Measurements from ENCODE around the gene TECPR2.

Gene TECPR2

DNA sequence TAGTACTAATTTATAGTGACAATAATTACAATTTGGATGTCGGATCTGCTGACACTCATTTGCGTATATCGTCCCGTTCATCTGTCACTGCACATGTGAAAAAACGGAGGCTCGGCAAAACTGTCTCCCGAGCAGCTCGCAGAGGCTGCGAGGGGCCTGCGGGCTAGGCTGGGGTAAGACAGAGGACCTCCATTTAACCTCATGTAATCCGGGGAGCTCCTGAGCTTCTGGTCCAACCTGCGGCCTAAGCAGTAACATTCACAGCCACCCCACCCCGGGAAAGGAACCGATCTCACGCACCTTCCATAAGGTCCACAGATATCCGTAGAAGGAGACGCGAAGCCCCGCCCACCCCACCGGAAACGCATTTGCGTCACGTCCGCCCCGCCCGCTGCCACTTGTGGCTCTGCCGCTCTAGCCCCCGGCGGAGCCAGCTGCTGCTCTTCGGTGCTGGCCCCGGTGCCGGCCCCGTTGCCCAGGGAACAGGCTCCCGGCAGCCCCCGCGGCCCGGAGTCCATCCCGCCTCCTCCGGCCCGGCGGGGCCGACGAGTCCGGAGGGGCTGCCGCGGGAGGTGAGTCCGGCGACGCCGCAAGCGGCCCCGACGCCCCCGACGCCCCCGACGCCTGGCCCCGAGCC lies at the start of gene TECPR2, which contains the start of gene CINP:
TECPR2 (plus strand) TSS at position 397 of the 637 bp plus-strand sequence. CDS start 13,781 bp downstream, outside the sequence.
CINP (minus strand) TSS at position 346 of the 637 bp plus-strand sequence; CDS start at position 307, 39 bp downstream.
- Histone ChIP-seq H3K27ac (peak within 1 kb of the TSS; percentile 78), H3K36me3 (peaks cover 13% of the 10 kb centered on the region), H3K9ac (peak within 1 kb of the TSS; percentile 91), H3K27me3 (no peaks in the 10 kb centered on the region), H3K4me1 (peaks cover 34% of the 10 kb centered on the region), H3K4me3 (peak within 1 kb of the TSS; percentile 89), H3K4me2 (peak within 1 kb of the TSS; percentile 96), H4K20me1 (no peaks in the 10 kb centered on the region), H3K9me3 (no peaks in the 10 kb centered on the region)
- TF ChIP-seq Cebpa-rat (IDR thresholded peaks at IDR 0.05) = no peak

GRCh38 chr14:102314242-102315011 lies 48.3 kb upstream of the TECPR2 start:
- Histone ChIP-seq H3K4me3 (peak overlapping the region; percentile 72), H3K4me1 (peaks cover 46% of the 10 kb centered on the region), H3K9me3 (no peaks in the 10 kb centered on the region), H4K20me1 (no peaks in the 10 kb centered on the region), H3K4me2 (peak overlapping the region; percentile 90), H3K27me3 (no peaks in the 10 kb centered on the region), H3K9ac (peak overlapping the region; percentile 70; the same call in 1 of the 2 replicates), H3K36me3 (no peaks in the 10 kb centered on the region), H3K27ac (no peak overlapping the region; the same call in 1 of the 2 replicates)
- no peak for TF ChIP-seq Cebpa-rat (IDR thresholded peaks at IDR 0.05)

DNA sequence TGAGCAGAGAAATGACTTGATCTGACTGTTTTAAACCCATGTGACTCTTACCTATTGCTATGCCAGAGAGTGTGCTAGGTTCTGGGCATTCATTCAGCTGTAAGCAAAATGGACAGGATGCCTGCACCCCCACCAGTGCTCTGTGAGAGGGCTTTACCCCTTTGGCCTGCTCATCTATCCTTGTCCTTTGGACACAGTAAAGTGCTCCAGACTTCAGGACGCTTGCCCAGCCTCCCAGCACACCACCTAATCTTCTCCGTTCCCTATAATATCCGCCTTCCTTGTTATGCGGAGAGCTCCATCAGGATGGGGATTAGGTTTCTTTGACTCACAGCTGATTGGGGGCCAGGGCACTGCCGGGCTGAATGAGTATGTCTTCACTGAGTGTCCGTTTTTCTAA lies 47.6 kb upstream of the TECPR2 start:
- no peaks in the 10 kb centered on the region for H4K20me1 ChIP-seq
- peaks cover 46% of the 10 kb centered on the region for H3K4me1 ChIP-seq
- TF ChIP-seq Cebpa-rat (IDR thresholded peaks at IDR 0.05) = no peak
- peak overlapping the region; percentile 70; the same call in 1 of the 2 replicates for H3K9ac ChIP-seq
- peak overlapping the region; percentile 90 for H3K4me2 ChIP-seq
- H3K27me3 ChIP-seq = no peaks in the 10 kb centered on the region
- H3K27ac ChIP-seq = no peak overlapping the region
- no peaks in the 10 kb centered on the region for H3K36me3 ChIP-seq
- H3K9me3 ChIP-seq = no peaks in the 10 kb centered on the region
- peak overlapping the region; percentile 72 for H3K4me3 ChIP-seq

- peaks cover 58% of the 10 kb centered on the region for H3K4me1 ChIP-seq
- H3K4me3 ChIP-seq = peak overlapping the region; percentile 69
These were observed 46.4 kb upstream of the TECPR2 start for GRCh38 chr14:102316338-102316742.

DNA sequence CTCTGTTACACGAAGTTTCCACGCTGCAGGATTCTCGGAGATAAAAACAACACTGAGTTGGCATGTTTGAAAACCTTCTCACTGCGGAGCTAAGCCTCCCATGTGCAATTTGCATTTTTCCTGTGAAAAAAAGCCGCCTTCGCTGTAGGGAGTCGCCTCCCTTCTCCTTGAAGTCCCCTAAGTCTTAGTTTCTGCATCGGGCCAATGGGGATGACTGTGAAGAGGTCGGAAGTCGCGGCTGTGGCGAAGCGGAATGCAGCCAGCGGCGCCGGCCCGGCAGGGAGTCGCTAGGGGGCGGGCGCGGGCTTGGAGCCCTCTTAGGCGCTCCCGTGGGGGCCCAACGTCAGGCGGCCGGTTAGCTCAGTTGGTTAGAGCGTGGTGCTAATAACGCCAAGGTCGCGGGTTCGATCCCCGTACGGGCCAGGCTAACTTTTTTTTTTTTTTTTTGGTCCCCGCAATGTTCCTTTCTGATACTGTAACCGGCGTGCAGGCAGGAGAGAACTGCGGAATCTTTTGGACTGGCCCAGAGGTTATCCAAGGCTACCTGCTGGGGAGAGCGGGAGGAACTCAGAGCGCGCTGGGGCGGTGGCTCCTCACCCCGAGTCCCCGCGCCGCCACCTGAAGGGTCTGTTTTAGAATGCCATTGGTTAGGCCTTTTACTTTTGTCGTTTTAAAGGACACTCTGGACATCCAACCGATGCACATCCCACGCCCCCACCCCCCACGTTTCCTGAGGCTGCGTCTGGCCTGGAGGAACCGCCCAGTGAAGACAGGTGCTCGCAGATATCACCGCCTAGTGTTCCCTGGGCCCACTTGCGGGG lies 45.8 kb upstream of the TECPR2 start:
- H3K4me1 ChIP-seq = peaks cover 59% of the 10 kb centered on the region

More at GRCh38 chr14:102316338-102316742, 46.4 kb upstream of the TECPR2 start:
- Histone ChIP-seq H3K9ac (peak overlapping the region; percentile 70; the same call in 1 of the 2 replicates), H3K27ac (no peak overlapping the region), H4K20me1 (no peaks in the 10 kb centered on the region), H3K9me3 (no peaks in the 10 kb centered on the region), H3K36me3 (no peaks in the 10 kb centered on the region), H3K27me3 (no peaks in the 10 kb centered on the region), H3K4me2 (peak overlapping the region; percentile 80)
- no peak for TF ChIP-seq Cebpa-rat (IDR thresholded peaks at IDR 0.05)

DNA sequence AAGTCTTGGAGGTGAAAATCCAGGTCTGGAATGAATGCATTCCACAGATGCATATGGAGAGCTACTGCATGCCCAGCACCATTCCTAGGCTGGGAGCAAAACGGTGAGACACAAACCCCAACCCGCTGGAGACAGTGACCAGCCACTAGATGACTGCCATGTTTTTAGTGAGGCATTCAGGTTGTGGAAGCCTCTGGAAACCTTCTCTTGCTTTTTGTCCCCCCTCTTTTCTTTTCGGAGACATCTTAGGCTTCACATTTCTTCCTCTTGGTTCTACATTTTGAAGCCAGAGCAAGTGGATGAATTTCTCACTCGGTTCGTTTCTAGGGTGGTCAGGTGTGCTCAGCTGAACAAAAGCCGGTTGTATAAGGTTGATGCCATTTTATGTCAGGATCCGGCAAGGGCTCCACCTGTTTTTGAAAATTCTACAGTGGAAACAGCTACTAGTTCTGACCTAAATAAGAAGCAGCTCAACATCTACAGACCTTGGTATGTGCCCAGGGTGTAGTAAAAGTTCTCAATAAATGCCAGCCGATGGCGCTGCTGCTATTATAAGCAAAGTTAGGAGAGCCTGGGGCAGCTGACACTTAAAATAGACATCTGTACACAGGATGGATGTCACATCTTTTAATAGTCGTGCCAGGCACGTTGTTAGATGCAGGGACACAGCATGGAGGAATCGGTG lies 45.0 kb upstream of the TECPR2 start:
- no peaks in the 10 kb centered on the region for H3K27me3 ChIP-seq
- no peaks in the 10 kb centered on the region for H4K20me1 ChIP-seq
- TF ChIP-seq Cebpa-rat (IDR thresholded peaks at IDR 0.05) = no peak
- peaks cover 10% of the 10 kb centered on the region for H3K36me3 ChIP-seq
- H3K9me3 ChIP-seq = no peaks in the 10 kb centered on the region
- H3K27ac ChIP-seq = peak overlapping the region; percentile 75
- H3K4me1 ChIP-seq = peaks cover 62% of the 10 kb centered on the region
- H3K4me2 ChIP-seq = peak overlapping the region; percentile 80
- peak overlapping the region; percentile 78 for H3K9ac ChIP-seq
- peak overlapping the region; percentile 69 for H3K4me3 ChIP-seq

More for the DNA sequence above, 45.8 kb upstream of the TECPR2 start:
- no peaks in the 10 kb centered on the region for H4K20me1 ChIP-seq
- peaks cover 3% of the 10 kb centered on the region for H3K36me3 ChIP-seq
- peak overlapping the region; percentile 69 for H3K4me3 ChIP-seq
- H3K4me2 ChIP-seq = peak overlapping the region; percentile 80
- H3K9me3 ChIP-seq = no peaks in the 10 kb centered on the region
- TF ChIP-seq Cebpa-rat (IDR thresholded peaks at IDR 0.05) = no peak
- peak overlapping the region; percentile 78 for H3K9ac ChIP-seq
- no peaks in the 10 kb centered on the region for H3K27me3 ChIP-seq
- H3K27ac ChIP-seq = peak overlapping the region; percentile 75

DNA sequence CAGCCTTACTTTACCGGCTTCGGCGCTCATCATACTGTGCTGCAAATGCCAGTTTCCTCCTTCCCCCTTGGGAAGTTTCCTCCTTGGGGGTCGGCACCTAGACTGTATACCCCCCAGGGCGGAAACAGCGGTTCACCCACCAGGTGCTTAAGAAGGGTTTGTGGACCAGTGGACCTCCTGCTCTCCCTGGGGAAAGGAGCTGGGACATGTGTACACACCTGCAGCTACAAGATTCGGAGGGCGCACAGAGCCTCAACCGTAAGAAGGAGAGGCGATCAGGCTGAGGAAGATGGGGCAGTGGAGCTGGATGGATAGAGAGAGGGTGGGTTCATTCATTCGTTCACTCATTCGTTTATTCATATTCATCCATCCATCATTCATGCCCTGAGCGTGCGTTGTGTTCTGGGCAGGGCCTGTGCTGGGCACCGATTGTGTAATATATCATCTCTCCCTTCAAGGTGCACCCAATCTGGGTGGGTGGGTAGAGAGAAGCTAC lies 43.9 kb upstream of the TECPR2 start:
- H4K20me1 ChIP-seq = no peaks in the 10 kb centered on the region
- H3K4me1 ChIP-seq = peaks cover 67% of the 10 kb centered on the region
- H3K4me2 ChIP-seq = peak overlapping the region; percentile 80
- TF ChIP-seq Cebpa-rat (IDR thresholded peaks at IDR 0.05) = peak; percentile 62; the same call in 1 of the 2 replicates
- H3K4me3 ChIP-seq = peak overlapping the region; percentile 98
- H3K36me3 ChIP-seq = peaks cover 10% of the 10 kb centered on the region
- H3K9me3 ChIP-seq = no peaks in the 10 kb centered on the region
- H3K27ac ChIP-seq = peak overlapping the region; percentile 95
- H3K27me3 ChIP-seq = no peaks in the 10 kb centered on the region
- peak overlapping the region; percentile 97 for H3K9ac ChIP-seq

GRCh38 chr14:102319351-102320032 lies 43.2 kb upstream of the TECPR2 start, which contains the start of gene ZNF839:
Gene ZNF839 (plus strand): TSS chr14:102319746. CDS start chr14:102319766, 20 bp downstream.
- H3K9ac ChIP-seq = peak within 1 kb of the TSS; percentile 97
- H3K27ac ChIP-seq = peak within 1 kb of the TSS; percentile 95
- no peaks in the 10 kb centered on the region for H3K9me3 ChIP-seq
- peak within 1 kb of the TSS; percentile 80 for H3K4me2 ChIP-seq
- 0 out of 2 replicates have a peak, but pooled peaks have one; percentile 2 for TF ChIP-seq Cebpa-rat (IDR thresholded peaks at IDR 0.05)
- H3K4me1 ChIP-seq = peaks cover 66% of the 10 kb centered on the region
- H3K4me3 ChIP-seq = peak within 1 kb of the TSS; percentile 98
- no peaks in the 10 kb centered on the region for H3K27me3 ChIP-seq
- H3K36me3 ChIP-seq = peaks cover 10% of the 10 kb centered on the region
- H4K20me1 ChIP-seq = no peaks in the 10 kb centered on the region

Data from BLaER1 (cell line).